NCI-H524 (cell line): ENCODE data around the gene UGCG.
A peak's percentile ranks its signal among the peaks of the same experiment; 100 is the strongest.
"Not testable (repeated sequence)": the region's sequence is repeated elsewhere in the genome, so short reads cannot be mapped to it uniquely, and the experiment has no call there.

ENCODE experiments used
- DNase-seq, 2 experiments: peaks; one replicate each; lab custom pipeline; 2025; lab: John Stamatoyannopoulos, UW

UGCG gene

DNA sequence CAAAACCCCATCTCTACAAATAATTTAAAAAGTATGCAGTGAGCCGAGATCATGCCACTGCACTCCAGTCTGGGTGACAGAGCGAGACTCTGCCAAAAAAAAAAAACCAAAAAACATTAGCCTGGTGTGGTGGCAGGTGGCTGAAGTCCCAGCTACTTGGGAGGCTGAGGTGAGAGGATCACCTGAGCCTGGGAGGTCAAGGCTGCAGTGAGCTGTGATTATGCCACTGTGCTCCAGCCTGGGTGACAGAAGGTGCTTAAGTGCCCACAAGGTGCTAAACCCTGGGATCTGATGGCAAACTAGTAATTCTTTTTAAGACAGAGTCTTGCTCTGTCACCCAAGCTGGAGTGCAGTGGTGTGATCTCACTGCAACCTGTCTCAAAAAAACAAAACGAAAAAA, 5.7 kb upstream of the UGCG start:
- peak; percentile 58 to 72 for DNase-seq

DNA sequence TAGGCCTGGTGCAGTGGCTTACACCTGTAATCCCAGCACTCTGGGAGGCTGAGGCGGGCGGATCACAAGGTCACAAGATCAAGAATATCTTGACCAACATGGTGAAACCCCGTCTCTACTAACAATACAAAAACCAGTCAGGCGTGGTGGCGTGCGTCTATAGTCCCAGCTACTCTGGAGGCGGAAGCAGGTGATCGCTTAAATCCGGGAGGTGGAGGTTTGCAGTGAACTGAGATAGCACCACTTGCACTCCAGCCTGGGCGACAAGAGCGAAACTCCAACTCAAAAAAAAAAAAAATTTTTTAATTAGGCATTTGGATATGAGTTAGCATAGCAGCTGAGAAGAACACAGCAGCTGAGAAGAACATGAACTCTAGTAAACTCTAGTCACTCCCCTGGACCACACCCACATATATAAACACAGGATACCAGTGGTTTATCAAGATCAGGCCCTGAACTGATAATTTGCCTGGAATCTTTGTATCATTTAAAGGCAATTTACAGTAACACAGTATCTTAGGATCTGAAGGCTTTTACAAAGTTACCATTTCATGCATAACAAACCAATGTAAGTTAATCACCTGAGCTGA, 4.6 kb upstream of the UGCG start:
- no peak for DNase-seq

DNA sequence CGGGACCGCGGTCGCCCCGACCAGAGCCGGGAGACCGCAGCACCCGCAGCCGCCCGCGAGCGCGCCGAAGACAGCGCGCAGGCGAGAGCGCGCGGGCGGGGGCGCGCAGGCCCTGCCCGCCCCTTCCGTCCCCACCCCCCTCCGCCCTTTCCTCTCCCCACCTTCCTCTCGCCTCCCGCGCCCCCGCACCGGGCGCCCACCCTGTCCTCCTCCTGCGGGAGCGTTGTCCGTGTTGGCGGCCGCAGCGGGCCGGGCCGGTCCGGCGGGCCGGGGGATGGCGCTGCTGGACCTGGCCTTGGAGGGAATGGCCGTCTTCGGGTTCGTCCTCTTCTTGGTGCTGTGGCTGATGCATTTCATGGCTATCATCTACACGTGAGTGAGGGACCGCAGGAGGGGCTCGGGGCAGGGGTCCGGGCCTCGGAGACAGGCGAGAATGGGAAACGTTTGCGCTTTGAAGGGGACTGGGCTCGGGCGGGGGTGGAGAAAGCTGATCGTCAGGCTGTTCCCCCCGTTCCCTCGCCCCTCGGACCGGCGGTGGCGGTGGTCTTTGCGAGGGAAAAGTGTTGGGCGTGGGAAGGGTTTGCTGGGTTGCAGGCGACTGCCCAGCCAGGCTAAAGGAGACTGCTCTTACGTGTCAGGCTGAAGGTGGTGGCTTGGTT, 457 bp downstream of the UGCG start:
- DNase-seq, result peak; percentile 78 to 87

DNA sequence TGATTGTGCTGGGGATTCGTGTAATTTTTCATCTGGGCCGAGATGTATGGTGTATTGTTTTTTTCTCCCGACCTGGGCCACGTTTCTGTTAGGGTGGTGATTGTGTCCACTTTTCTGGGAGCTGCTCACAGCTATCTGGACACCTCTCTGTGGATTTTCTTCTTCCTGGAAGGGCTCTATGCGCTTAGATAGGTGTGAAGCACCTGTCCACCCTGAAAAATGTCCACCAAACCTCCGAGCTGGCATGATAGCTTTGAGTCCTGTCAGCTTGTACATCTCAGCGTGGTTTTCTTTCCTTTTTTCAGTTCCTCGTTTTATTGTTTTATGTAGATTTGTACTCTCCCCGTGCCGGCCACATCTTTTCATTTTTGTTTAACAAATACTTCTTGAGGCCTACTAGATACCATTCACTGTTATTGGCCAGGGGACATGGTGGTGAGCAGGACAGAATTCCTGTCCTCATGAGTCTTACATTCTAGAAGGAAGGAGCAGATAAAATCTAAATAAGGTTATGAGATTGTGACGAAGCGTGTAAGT, 1.1 kb downstream of the UGCG start:
- DNase-seq, result peak in 1 of 2 experiments; percentile 58

DNA sequence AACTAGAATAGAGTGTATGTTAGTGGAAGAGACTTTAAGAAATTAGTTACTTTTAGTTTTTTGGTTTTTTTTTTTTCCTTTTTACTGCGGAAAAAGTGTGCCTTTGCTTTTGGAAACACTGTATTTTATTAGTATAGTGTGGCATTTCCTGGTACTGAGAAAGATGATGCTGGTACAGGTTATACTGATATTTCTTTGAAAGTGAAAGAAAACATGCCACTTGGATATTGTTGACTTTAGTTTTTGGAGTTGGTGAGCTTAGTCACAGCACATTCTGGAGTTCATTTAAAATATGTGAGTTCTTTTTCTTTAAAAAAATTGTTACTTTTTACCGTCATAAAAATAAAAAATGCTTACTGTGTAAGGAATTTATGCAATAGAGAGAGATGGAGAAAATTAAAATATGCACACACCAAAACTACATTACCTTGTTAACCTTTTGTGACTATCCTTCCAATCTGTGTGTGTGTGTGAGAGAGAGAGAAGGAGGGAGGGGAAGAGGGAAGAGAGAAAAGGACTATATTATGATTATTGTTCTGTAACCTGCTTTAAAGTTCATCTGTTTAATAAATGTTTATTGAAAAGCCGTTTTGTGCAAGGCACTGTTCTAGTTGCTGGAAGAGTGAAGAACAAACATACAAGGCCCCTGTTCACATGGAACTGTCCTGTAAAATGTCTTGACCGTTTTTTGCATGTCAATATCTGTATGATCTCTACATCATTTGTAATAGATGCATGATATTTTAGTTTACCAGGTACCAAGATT, 1.9 kb downstream of the UGCG start:
- DNase-seq, result peak in 1 of 2 experiments; percentile 16

DNA sequence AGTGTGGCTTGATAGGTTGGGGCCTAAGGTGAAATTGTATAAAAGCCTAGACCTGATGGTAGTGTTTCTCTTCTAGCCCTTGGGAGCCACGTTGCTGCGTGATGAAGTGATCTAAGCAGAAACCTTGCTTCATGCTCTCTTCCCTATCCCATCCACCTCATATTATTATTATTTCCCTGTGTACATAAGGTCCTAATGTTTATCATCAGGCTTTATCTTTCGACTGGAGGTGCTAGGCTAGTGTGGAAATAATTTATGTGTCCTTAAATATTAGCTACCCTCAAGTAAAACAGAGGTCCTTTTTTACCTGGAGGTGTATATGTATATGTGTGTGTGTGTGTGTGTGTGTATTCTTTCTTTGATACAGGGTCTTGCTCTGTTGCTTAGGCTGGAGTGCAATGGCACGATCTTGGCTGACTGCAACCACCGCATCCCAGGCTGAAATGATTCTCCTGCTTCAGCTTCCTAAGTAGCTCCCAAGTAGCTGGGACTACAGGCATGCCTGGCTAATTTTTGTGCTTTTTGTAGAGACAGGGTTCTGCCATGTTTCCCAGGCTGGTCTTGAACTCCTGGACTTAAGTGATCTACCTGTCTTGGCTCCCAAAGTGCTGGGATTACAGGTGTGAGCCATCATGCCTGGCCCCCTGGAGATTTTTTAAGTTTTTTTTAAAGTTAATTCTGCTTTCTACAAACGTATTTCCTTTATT, 3.7 kb downstream of the UGCG start:
- DNase-seq, result no peak

DNA sequence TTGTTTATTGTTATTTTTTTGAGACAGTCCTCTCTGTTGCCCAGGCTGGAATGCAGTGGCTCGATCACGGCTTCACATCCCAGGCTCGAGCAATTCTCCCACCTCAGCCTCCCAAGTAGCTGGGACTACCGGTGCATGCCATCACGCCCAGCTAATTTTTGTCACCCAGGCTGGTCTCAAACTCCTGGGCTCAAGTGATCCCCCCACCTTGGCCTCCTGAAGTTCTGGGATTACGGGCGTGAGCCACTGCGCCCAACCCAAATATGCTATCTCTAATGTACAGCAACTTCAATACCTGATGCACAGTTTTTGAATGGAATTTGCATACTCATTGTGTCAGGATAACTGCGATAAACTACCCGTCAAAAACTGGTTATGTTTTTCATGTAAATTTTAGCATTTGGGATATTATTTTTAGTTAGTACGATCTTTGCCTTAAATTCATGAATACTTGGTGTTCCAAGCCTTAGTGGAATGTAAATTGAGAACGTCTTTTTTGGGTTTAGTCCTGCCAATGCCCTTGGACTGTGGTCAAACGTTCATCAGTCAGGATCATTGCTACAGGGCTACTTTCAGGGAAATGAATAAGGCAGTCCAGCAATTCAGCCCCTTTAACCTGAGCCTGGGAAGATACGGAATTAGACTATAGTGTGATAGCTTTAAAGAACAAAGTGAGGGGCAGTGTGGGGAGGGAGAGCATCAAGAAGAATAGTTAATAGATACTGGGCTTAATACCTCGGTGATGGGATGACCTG, 4.4 kb downstream of the UGCG start:
- DNase-seq, result no peak

DNA sequence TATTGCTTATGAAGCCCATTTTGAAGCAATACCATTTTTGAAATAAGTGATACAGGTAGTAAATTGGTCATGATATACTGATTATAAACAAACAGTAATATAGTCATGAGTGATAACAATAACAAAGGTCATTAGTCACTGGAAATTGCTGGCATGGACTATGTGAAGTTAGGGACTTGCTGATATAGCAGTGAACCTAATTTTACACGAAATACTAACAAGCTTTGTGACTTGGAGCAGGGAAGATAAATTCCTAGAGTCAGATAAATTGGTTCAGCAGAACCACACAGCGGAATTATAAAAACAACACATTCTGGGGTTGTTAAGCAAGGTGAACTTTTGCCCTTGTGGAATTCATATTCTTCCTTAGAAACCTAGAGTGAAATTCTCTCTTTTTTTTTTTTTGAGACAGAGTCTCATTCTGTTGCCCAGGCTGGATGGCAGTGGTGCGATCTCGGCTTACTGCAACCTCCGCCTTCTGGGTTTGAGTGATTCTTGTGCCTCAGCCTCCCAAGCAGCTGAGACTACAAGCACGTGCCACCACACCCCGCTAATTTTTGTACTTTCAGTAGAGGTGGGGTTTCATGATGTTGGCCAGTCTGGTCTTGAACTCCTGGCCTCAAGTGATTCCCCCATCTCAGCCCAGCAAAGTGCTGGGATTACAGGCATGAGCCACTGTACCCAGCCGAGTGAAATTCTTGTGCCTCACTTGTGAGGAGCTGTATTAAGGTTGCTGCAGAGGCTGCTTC, 6.0 kb downstream of the UGCG start:
- DNase-seq, result no peak

DNA sequence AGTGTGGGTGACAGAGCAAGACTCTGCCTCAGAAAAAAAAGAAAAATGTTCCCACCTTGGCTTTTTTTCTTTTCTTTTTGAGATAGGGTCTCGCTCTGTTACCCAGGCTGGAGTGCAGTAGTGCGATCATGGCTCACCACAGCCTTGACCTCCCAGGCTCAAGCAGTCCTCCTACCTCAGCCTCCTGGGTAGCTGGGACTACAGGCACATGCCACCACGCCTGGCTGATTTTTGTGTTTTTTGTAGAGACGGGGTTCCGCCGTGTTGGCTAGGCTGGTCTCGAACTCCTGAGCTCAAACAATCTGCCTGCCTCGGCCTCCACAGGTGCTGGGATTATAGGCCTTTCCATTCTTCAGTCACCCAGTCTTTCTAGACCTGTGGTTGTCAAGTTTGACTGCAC, 6.9 kb downstream of the UGCG start:
- DNase-seq, result not testable (repeated sequence)

DNA sequence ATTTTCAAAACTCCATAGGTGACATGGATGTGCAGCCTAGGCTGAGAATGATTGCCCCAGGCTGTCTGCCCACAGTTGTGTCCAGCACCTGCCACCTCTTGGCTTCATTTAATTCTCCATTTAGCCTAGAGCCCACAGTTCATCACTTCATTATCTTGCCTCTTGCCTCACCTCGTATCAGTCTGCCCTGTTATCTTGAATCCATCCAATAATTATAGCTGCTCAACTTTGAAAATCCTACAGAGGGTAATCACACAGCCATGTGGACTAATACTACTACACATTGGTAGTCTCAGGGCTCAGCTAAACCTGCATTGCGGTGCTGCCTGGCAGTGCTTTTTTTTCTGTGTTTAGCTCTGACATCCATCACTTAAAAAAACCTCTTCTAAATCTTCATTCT, 7.4 kb downstream of the UGCG start:
- DNase-seq, result no peak

DNA sequence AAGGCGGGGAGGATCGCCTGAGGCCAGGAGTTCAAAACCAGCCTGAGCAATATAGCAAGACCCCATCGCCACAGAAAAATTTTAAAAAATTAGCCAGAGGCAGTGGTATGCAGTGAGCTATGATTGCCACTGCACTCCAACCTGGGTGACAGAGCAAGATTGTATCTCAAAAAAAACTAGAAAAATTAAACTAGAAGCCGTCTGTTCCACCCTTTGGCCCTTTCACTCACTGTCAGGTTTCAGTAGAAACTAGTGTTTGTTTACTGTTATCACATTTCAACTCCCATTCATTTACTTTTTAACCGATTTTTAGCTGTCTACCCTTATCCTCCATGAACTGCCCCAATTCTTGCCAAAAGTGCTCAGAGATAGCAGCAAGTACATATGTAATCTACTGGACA, 8.3 kb downstream of the UGCG start:
- no peak for DNase-seq

DNA sequence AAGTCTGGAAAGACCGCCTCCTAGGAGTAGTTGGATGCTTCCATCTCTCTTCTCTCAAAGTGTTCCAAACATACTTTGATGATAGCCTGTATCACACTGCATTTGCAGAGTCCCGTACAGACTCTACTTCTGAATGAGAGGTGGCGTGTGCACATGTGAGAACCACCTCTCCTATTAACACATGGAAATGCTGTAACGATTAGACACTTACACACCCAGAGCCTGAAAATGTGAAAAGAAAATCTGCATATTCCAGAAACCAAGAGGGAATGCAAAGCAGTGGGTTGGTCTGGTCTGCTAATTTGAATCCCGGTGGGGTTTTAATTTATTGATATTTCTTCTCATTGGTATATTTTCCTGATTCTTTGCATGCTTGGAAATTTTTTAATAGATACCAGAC, 10.5 kb downstream of the UGCG start:
- no peak for DNase-seq

DNA sequence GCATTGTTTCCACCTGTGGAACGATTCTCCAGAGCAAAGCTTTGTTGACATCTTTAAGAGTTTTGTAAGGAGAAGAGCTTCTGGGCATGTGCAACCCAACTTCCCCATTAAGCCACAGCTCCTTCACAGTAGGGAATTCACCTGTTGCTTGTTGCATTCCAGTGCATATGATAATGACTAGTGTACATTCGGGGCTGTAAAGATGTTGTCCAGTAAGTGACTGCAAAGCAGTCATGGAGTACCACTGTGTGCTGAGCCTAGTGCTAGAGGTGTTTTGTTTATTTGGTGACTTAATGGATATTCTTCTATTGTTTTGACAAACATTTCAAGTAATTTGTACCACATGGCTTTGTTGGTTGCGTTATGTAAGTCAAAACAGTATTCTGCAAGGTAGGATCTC, 12.8 kb downstream of the UGCG start:
- DNase-seq, result no peak

DNA sequence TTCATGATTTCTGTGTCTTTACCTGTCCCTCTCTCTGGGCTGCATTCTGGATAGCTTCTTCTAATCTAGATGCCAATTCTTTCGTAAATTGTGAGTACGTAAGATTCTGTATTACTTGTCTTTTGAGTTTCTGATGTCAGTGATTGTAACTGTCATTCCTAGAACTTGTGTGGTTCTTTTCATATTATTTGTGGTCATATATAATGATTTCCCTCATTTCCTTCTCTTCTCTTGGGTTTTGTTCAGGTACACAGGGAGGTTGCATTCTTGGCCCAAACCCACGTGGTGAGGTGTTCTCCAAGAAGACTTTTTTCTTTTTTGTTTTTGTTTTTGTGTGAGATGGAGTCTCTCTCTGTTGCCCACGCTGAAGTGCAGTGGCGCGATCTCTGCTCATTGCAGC, 13.8 kb downstream of the UGCG start:
- no peak for DNase-seq

DNA sequence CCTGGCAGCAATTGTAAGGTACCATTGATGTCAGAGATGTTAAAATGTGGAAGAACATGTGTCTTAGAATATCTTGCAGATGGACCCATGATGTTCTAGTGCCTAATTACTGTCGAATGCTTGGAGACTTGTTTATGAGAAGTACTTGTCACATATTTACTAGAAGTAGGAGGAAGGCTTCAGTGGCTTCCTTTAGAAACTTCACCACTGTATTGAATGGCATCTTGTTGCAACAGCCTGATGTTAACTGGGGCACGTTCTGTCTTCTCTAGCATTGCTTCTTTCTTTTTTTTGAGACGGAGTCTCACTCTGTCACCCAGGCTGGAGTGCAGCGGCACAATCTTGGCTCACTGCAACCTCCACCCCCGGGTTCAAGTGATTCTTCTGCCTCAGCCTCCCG, 16.5 kb downstream of the UGCG start:
- no peak for DNase-seq

DNA sequence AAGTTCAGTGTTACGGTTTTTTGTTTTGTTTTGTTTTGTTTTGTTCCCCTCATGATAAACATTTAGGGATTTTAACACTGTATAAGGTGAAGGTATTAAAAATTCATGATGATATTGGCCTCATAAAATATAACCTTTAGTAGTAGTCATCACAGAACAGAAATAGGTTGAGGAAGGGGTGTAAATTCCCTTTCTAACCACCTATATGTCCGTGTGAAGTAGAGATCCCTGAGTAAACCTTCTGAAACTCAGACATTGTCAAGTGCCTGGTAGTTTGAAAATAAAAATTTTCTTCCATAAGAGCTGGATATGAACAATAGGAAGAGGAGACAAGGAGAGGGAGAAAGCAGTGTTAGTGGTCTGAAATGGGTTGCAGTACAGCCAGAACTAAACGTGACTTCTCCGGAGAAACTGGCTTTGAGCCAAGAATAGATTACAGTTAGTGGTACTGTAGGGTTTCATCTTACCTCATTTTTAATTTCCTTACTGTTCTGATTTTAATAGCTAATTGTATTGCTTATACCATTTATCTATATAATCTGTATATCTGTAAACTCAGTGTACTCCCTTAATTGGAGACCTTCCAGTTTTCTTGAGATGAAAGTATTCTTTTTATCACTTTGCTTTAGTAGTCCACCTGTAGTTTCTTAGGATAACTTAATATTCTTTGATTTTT, 18.3 kb downstream of the UGCG start:
- DNase-seq, result peak; percentile 58 to 77

DNA sequence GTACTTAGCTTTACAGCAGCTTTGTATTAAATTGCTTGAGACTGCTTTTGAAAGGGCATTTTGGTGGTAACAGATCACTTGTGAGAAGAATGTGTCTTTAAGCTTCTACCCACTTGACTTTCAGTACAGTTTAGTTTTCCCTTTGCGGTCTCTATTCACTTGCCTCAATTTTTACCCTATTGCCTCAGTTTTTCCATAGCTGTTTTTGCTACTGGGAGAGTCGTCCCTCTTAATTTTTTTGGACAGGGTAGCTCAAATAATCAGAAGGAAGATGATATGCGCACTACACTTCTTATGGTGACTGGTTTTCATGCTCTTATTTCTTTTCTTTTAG, 18.8 kb downstream of the UGCG start:
- DNase-seq, result no peak

DNA sequence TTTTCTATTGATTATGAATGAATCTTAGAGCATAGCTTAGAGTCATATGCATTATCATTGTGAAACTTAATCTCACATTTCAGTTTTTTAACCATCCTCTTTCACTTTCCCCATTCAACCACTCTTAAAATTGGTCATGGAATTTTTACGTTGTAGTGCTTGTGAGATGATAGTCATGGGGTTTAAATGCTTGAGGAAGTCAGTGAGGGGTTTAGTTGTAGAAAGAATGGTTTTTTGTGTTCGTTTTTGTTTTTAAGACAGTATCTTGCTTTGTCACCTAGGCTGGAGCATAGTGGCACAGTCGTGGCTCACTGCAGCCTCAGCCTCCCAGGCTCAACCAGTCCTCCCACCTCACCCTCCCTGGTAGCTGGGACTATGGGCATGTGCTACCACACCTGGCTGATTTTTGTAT, 19.6 kb downstream of the UGCG start:
- DNase-seq, result no peak

DNA sequence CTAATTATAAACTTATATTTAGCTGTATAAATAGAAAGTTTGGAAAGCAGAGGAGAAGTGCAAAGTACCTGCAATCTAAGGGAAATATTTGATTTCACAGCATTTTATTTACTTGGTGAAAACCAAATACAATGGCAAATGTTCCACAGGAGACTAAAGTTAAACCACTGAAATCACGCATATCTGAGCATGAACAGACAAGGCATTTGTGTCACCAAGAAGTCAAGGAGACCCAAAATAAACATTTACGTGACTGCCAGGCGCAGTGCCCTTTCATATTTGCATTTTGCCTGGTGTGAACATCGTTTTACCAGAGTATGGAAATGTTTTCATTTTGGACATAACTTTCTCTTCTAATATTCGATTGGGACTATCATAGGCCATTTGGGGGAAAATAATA, 20.6 kb downstream of the UGCG start:
- DNase-seq, result no peak

DNA sequence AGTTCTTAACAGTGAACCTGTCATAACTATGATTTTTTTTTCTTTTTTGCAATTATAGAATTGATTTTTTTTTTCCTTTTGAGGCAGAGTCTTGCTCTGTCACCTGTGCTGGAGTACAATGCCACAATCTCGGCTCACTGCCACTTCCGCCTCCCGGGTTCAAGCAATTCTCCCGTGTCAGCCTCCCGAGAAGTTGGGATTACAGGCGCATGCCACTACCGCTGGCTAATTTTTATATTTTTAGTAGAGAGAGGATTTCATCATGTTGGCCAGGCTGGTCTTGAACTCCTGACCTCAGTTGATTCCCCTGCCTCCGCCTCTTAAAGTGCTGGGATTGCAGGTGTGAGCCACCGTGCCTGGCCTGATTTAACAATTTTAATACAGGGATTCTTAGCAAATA, 21.4 kb downstream of the UGCG start:
- DNase-seq, result no peak

DNA sequence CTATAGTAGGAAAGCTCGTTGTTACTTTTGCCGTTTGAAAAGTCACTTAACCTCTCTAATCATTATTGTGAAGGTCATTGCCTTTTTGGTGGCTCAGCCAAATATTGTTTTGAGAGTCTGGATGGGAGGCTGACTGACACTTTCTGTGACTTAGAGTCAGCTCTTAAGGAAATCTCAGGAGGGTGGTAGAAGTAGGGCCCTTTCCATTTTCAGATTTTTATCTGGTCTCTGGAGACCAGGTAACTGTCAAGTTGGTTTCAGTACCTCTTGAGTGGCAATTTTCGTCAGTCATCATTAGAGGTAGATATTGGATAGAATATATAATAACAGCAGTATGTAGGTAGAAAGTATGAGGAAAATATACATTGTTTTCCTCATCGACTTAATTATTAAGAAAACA, 23.3 kb downstream of the UGCG start:
- DNase-seq, result no peak
